Ascending aorta (tissue), 2 donors: ENCODE results near the gene SLC2A4RG. TPM values are rescaled to one million over a fixed set of nuclear protein-coding genes. Genes with fewer than 3 reads are reported as not detected.

Experiments
- DNase-seq, 2 donors: peaks; one replicate each; pipeline ENCODE4 v3.0.0-alpha.2; 2019; ENCODE audit warnings: low spot score in 2 of 2
- H3K27ac ChIP-seq, 2 donors: fragments of 200-600 bp; sonication (generic); one replicate each; pipeline ENCODE4 v1.5.1; 2016 to 2017; ENCODE audit warnings: mild to moderate bottlenecking in 1 of 2
- H3K27me3 ChIP-seq: fragments of 200-600 bp; sonication (generic); one replicate; pipeline ENCODE4 v1.5.1; 2017
- H3K36me3 ChIP-seq, 2 donors: fragments of 200-600 bp; sonication (generic); one replicate each; pipeline ENCODE4 v1.5.1; 2016
- H3K4me1 ChIP-seq, 2 donors: fragments of 200-600 bp; sonication (generic); one replicate each; pipeline ENCODE4 v1.5.1; 2016 to 2017; ENCODE audit warnings: mild to moderate bottlenecking in 1 of 2
- H3K4me3 ChIP-seq, 2 donors: fragments of 200-600 bp; sonication (generic); one replicate each; pipeline ENCODE4 v1.5.1; 2016 to 2017; ENCODE audit warnings: mild to moderate bottlenecking in 1 of 2
- H3K9me3 ChIP-seq, 2 donors: fragments of 200-600 bp; sonication (generic); one replicate each; pipeline ENCODE4 v1.5.1; 2016
- CTCF ChIP-seq, 3 experiments: fragments of 200-600 bp in 2 of 3; fragments of 450-650 bp in 1 of 3; sonication (generic) in 2 of 3; IDR thresholded peaks; one replicate each; pipeline ENCODE4 v1.5.1; 2016 to 2019; ENCODE audit warnings: antibody characterized with exemption in 3 of 3, mild to moderate bottlenecking in 1 of 3, moderate library complexity in 1 of 3
- intact Hi-C: fragments of 100-400 bp; cut with DNase I; formaldehyde crosslinking; loops from one replicate; pipeline ENCODE4 v1.15.1; 2023
- total RNA-seq: library from RNA; depleted of rRNA; stranded (reverse); fragments of >200 nt; gene quantifications from one replicate; pipeline ENCODE4 v1.1.0, GENCODE V29; 2016

SLC2A4RG gene
- total RNA-seq, 1 donor from 2014 or later = 114 TPM

- H3K36me3 ChIP-seq = peaks cover 27 to 41% of the 10 kb centered on the region in 2 donors
- H3K4me3 ChIP-seq = peak overlapping the region; percentile 81 to 85
- no peaks in the 10 kb centered on the region for H3K27me3 ChIP-seq
- TF ChIP-seq CTCF (IDR thresholded peaks at IDR 0.05) = no peak
- H3K4me1 ChIP-seq = peaks cover 17 to 21% of the 10 kb centered on the region in 2 donors
- peak in 1 of 2 donors; percentile 74 for DNase-seq
- peak overlapping the region; percentile 84 to 87 for H3K27ac ChIP-seq
- H3K9me3 ChIP-seq = no peaks in the 10 kb centered on the region
- intact Hi-C loops = loop anchor here (1.0 to 5.0 kb wide), 3 partner anchors 92 to 219 kb away; partner anchors contain the start of genes PPDPF and ZBTB46
Observed at GRCh38 chr20:63740070-63740626, 572 bp downstream of the SLC2A4RG start.

- Histone ChIP-seq H3K27ac (peak overlapping the region; percentile 84 to 87), H3K4me1 (peaks cover 17 to 24% of the 10 kb centered on the region in 2 donors), H3K36me3 (peaks cover 21 to 35% of the 10 kb centered on the region in 2 donors), H3K4me3 (peak overlapping the region; percentile 81 to 85), H3K9me3 (no peaks in the 10 kb centered on the region), H3K27me3 (no peaks in the 10 kb centered on the region)
- peak; percentile 72 to 95 for DNase-seq
- intact Hi-C loops = loop anchor here (1.0 to 5.0 kb wide), 3 partner anchors 92 to 220 kb away; partner anchors contain the start of genes PPDPF and ZBTB46
- TF ChIP-seq CTCF (IDR thresholded peaks at IDR 0.05) = peak in 2 of 3 experiments; percentile 15 to 30
Observed at GRCh38 chr20:63740627-63741353, 1.2 kb downstream of the SLC2A4RG start.

- no peak for TF ChIP-seq CTCF (IDR thresholded peaks at IDR 0.05)
- Histone ChIP-seq H3K9me3 (no peaks in the 10 kb centered on the region), H3K27ac (peak overlapping the region; percentile 84 to 87), H3K27me3 (no peaks in the 10 kb centered on the region), H3K4me3 (peak overlapping the region; percentile 81 to 85), H3K36me3 (peaks cover 19 to 29% of the 10 kb centered on the region in 2 donors), H3K4me1 (peaks cover 17 to 24% of the 10 kb centered on the region in 2 donors)
- intact Hi-C loops = loop anchor here (2.0 to 5.0 kb wide), 2 partner anchors 91 to 221 kb away; partner anchors contain the start of genes PPDPF and ZBTB46
- no peak for DNase-seq
Observed at GRCh38 chr20:63741354-63741675, 1.7 kb downstream of the SLC2A4RG start.

- peak overlapping the region; percentile 84 to 87 for H3K27ac ChIP-seq
- H3K4me1 ChIP-seq = peaks cover 17 to 24% of the 10 kb centered on the region in 2 donors
- H3K4me3 ChIP-seq = peak overlapping the region; percentile 81 to 85
- H3K9me3 ChIP-seq = no peaks in the 10 kb centered on the region
- intact Hi-C loops = loop anchor here (2.0 to 5.0 kb wide), 2 partner anchors 90 to 221 kb away; partner anchors contain the start of genes PPDPF and ZBTB46
- TF ChIP-seq CTCF (IDR thresholded peaks at IDR 0.05) = no peak
- DNase-seq = peak in 1 of 2 donors; percentile 65
- H3K36me3 ChIP-seq = peaks cover 19 to 29% of the 10 kb centered on the region in 2 donors
- no peaks in the 10 kb centered on the region for H3K27me3 ChIP-seq
Observed at GRCh38 chr20:63741676-63742380, 2.3 kb downstream of the SLC2A4RG start.

- no peak for TF ChIP-seq CTCF (IDR thresholded peaks at IDR 0.05)
- H3K4me1 ChIP-seq = peaks cover 17 to 24% of the 10 kb centered on the region in 2 donors
- no peak overlapping the region for H3K27ac ChIP-seq
- peaks cover 19 to 29% of the 10 kb centered on the region in 2 donors for H3K36me3 ChIP-seq
- intact Hi-C loops = loop anchor here (5.0 kb wide), 1 partner anchor 90 kb away; the partner anchor contains the start of gene ZBTB46
- no peaks in the 10 kb centered on the region for H3K27me3 ChIP-seq
- no peak overlapping the region for H3K4me3 ChIP-seq
- DNase-seq = peak in 1 of 2 donors; percentile 63
- H3K9me3 ChIP-seq = no peaks in the 10 kb centered on the region
Observed at GRCh38 chr20:63742381-63743024, 2.9 kb downstream of the SLC2A4RG start.
